Mononuclear cell (primary cell): ENCODE results near the gene ERICH3. TPM values are rescaled to one million over a fixed set of nuclear protein-coding genes. Genes with fewer than 3 reads are reported as not detected.

Experiments
- H3K27me3 ChIP-seq: 2 replicates; pipeline ENCODE4 v1.6.0; 2011; ENCODE audit warnings: low read length, control low read depth; ENCODE audit not compliant: insufficient read depth
- H3K4me1 ChIP-seq: 2 replicates; pipeline ENCODE4 v1.5.1; 2011; ENCODE audit warnings: mild to moderate bottlenecking, low read length, control low read depth; ENCODE audit not compliant: insufficient read depth
- H3K4me3 ChIP-seq: 2 replicates; pipeline ENCODE4 v1.5.1; 2011; ENCODE audit warnings: mild to moderate bottlenecking, low read length, moderate library complexity
- H3K9me3 ChIP-seq: 2 replicates; pipeline ENCODE4 v1.5.1; 2011; ENCODE audit warnings: low read depth, mild to moderate bottlenecking, control low read depth, low read length
- total RNA-seq: library from RNA; depleted of rRNA; stranded (reverse); fragments of >200 nt; gene quantifications from one replicate; pipeline ENCODE4 v1.2.3, GENCODE V29; 2012

Gene ERICH3
- under 0.01 TPM for total RNA-seq

DNA sequence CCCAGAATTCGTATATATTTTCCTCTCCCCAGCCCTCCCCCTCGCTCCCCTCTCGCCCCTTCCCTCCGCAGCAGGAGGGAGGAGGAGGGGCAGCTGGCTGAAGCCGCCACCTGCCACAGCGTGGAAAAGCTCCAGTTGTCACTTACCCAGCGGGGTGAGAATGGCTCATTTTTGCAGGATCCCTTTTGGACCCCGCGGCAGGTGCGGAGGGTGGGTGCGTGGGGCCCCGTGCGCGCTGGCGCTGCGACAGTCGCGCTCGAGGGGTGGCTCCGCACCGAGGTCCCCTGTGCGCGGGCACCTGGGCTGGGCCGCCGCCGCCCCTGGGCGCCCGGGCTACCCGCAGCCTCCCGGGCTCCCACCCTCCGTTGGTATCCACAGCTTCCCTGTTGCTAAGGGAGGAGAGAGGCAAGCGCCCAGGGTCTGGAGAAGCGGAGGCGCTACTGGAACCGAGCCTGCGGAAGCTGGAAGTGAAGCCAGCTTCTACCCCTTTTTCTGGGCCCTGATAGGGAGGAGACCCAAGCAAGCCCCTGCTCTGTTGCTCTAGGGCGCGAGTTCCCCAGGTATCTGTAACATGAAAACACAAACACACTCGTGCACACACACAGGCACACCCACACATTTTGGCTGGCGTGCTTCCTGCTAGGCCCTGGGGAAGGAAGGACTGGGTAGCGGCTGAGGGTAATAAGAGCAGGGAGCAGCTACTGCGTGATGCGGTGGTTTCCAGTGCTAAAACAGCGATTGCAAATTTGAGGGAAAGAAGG, at the start of gene ERICH3:
Gene ERICH3, minus strand, starts transcription at position 442 of the 761 bp plus-strand sequence. Its CDS starts 273 bp downstream, at position 169.
- Histone ChIP-seq H3K9me3 (no peaks in the 10 kb centered on the region), H3K4me1 (peaks cover 6% of the 10 kb centered on the region), H3K4me3 (no peak within 1 kb of the TSS), H3K27me3 (peaks cover 18% of the 10 kb centered on the region)

DNA sequence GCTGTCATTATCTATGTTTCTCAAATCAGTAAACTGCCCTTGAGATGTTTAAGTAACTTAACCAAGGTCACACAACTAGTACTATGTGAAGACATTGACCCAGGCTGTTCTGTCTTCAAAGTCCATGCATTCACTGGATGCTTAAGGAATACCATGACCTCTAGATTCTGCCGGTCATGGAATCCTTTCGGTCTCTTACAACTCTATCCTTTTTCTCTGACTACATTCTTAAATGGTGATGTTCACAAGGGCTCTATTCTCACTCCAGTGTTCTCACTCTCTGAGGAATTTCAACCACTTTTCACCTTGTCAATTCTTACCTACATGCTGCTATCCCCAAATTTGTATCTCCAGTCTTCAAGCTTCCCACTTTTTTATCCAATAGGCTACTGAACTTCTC, 44.0 kb upstream of the ERICH3 start:
- H3K27me3 ChIP-seq = no peaks in the 10 kb centered on the region
- H3K4me1 ChIP-seq = no peaks in the 10 kb centered on the region
- no peaks in the 10 kb centered on the region for H3K9me3 ChIP-seq
- H3K4me3 ChIP-seq = no peak overlapping the region

DNA sequence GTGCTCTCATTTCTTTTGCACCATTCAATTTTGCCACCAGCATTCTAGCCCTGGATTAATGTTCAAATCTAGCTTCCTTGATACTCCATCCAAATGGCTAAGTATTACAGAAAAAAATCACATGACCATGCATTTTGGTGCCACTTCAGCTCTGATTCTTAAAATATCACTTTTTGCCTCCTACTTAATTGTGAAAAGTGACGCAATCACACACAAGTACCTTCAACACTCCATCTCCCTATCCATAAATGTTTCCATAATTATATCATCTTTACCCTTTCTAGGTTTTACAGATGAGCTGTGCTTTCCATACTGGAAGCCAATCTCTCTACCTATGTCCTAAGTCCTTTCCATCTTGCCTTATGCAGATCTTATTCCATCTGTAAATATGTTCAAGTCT, 43.2 kb upstream of the ERICH3 start:
- Histone ChIP-seq H3K4me3 (no peak overlapping the region), H3K4me1 (no peaks in the 10 kb centered on the region), H3K9me3 (no peaks in the 10 kb centered on the region), H3K27me3 (no peaks in the 10 kb centered on the region)

GRCh38 chr1:74715806-74716205, 42.2 kb upstream of the ERICH3 start:
- no peak overlapping the region for H3K4me3 ChIP-seq
- H3K27me3 ChIP-seq = no peaks in the 10 kb centered on the region
- H3K4me1 ChIP-seq = no peaks in the 10 kb centered on the region

GRCh38 chr1:74715236-74715502, 41.6 kb upstream of the ERICH3 start:
- Histone ChIP-seq H3K9me3 (no peaks in the 10 kb centered on the region), H3K4me3 (no peak overlapping the region), H3K4me1 (no peaks in the 10 kb centered on the region), H3K27me3 (no peaks in the 10 kb centered on the region)

More at GRCh38 chr1:74715806-74716205, 42.2 kb upstream of the ERICH3 start:
- no peaks in the 10 kb centered on the region for H3K9me3 ChIP-seq

DNA sequence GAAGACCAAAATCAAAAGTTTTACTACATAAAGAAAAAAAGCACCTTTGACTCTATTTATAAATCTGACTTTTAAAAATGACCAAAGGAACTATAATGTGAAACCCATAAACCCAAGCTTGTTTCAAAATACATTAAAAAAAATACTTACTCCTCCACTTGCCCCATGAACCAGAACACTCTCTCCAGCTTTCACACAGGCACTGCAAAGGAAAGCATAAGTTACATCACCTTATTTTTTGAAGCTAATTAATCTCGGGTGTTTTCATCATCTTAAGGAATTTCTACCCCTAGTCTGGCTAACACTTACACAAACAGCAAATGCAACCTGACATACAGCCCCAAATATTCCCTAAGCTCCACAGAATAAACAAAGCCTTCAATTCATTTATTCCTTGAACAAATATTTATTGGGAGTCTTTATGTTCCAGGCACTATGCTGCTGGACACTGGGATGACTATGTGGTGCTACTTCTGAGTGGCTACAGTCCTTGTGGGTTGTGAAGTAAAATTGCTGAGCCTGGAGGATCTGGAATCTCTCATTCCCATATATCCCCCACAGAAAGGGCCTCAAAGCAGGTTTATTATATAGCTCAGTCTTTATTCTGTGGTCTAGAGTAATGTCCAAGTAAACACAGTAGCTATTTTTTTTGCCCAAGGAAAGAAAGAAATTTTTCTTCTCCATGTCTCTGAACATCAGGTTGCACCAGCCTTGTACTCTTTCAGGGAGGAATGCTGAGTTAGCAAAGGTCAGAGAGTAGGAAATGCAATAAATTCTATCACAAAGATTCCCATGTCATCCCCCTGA, 41.0 kb upstream of the ERICH3 start:
- H3K4me1 ChIP-seq = no peaks in the 10 kb centered on the region
- H3K9me3 ChIP-seq = no peaks in the 10 kb centered on the region
- H3K4me3 ChIP-seq = no peak overlapping the region
- no peaks in the 10 kb centered on the region for H3K27me3 ChIP-seq

- Histone ChIP-seq H3K9me3 (no peaks in the 10 kb centered on the region), H3K4me1 (no peaks in the 10 kb centered on the region), H3K4me3 (no peak overlapping the region), H3K27me3 (no peaks in the 10 kb centered on the region)
Measured at GRCh38 chr1:74713849-74714248, 40.3 kb upstream of the ERICH3 start.

DNA sequence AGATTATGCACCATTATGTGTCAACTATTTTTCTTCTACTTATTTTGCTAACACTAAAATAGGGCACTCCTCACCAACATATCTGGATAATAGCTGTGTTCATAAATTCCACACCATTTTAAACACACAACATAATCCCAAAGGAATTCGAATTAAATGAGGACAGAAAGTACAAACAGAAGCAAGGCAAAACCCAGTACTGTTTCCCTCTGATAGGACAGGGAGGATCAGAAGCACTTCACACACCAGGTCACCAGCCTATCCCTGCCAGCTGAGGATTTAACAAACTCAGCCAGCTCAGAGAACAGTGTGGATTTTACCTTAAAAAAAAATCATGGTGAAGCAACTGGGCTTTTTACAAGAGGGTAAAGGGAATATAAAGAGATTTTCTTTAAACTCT, 39.3 kb upstream of the ERICH3 start:
- Histone ChIP-seq H3K4me3 (no peak overlapping the region), H3K27me3 (no peaks in the 10 kb centered on the region), H3K4me1 (no peaks in the 10 kb centered on the region), H3K9me3 (no peaks in the 10 kb centered on the region)

GRCh38 chr1:74703386-74704182, 30.0 kb upstream of the ERICH3 start:
- no peaks in the 10 kb centered on the region for H3K27me3 ChIP-seq
- H3K4me1 ChIP-seq = no peaks in the 10 kb centered on the region
- H3K4me3 ChIP-seq = no peak overlapping the region
- no peaks in the 10 kb centered on the region for H3K9me3 ChIP-seq

- no peaks in the 10 kb centered on the region for H3K9me3 ChIP-seq
- H3K27me3 ChIP-seq = no peaks in the 10 kb centered on the region
- H3K4me3 ChIP-seq = no peak overlapping the region
- no peaks in the 10 kb centered on the region for H3K4me1 ChIP-seq
Measured at GRCh38 chr1:74699331-74699730, 25.7 kb upstream of the ERICH3 start.

DNA sequence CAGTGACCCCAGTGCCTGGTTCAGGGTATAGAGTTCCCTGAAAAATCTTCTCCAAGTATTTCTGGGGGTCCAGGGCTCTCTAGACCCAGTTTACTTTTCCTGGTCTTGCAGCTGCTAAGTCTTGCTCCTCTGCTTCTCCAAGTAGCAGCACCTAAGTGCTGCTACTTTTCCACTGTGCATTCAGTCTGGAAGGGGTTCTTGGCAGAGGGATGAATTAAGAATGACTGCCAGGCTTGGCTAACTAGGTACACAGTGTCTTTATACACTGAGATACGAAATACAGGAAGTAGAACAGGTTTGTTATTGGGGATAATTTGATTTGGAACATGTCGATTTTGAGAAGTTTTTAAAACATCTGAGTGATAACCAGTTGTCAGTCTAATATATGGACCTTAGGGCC, 24.2 kb upstream of the ERICH3 start:
- no peak overlapping the region for H3K4me3 ChIP-seq
- H3K9me3 ChIP-seq = no peaks in the 10 kb centered on the region
- H3K27me3 ChIP-seq = no peaks in the 10 kb centered on the region
- no peaks in the 10 kb centered on the region for H3K4me1 ChIP-seq

GRCh38 chr1:74693473-74693872, 19.9 kb upstream of the ERICH3 start:
- Histone ChIP-seq H3K9me3 (no peaks in the 10 kb centered on the region), H3K4me1 (no peaks in the 10 kb centered on the region), H3K27me3 (no peaks in the 10 kb centered on the region), H3K4me3 (no peak overlapping the region)

DNA sequence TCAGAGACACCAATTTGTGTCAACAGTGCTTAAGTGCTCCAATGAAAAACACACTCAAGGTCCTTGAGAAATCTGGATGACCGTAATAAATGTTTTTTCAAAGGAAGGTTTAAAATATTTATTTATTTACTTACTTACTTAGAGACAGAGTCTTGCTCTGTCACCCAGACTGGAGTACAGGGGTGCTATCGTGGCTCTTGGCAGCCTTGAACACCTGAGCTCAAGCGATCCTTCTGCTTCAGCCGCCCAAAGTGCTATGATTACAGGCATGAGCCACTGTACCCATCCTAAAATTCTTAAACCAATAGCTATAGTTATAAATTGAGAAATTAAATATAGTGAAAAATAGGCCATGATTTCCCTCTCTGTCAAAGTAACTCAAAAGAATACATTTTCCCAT, 17.3 kb upstream of the ERICH3 start:
- Histone ChIP-seq H3K27me3 (no peaks in the 10 kb centered on the region), H3K9me3 (no peaks in the 10 kb centered on the region), H3K4me1 (no peaks in the 10 kb centered on the region), H3K4me3 (no peak overlapping the region)

GRCh38 chr1:74690364-74690696, 16.7 kb upstream of the ERICH3 start:
- no peaks in the 10 kb centered on the region for H3K27me3 ChIP-seq
- no peaks in the 10 kb centered on the region for H3K9me3 ChIP-seq
- no peaks in the 10 kb centered on the region for H3K4me1 ChIP-seq
- H3K4me3 ChIP-seq = no peak overlapping the region

- Histone ChIP-seq H3K27me3 (no peaks in the 10 kb centered on the region), H3K4me3 (no peak overlapping the region), H3K4me1 (no peaks in the 10 kb centered on the region), H3K9me3 (no peaks in the 10 kb centered on the region)
Measured at GRCh38 chr1:74689621-74690363, 16.2 kb upstream of the ERICH3 start.
